Endothelial cell of umbilical vein (primary cell): ENCODE measurements around the gene UAP1L1. TPM values are rescaled to one million over a fixed set of nuclear protein-coding genes. Genes with fewer than 3 reads are reported as not detected.

Experiments used
- BruUV-seq: library from RNA; stranded (reverse); fragments of 400-500 nt; replicated peaks from 2 replicates; lab custom pipeline; 2021; lab: Mats Ljungman, UMichigan
- CTCF ChIA-PET: fragments of 300-600, 350-600 bp; sonication (Branson Sonifier 250); formaldehyde crosslinking; loops from one replicate; lab custom pipeline; 2021; ENCODE audit warnings: antibody characterized with exemption, inconsistent platforms; lab: Charles Lee
- POLR2A ChIA-PET: fragments of 300-600, 350-600 bp; sonication (Branson Sonifier 250); formaldehyde crosslinking; loops from one replicate; lab custom pipeline; 2021; ENCODE audit warnings: antibody characterized with exemption, inconsistent platforms; lab: Charles Lee
- DNase-seq: peaks from one replicate; pipeline ENCODE4 v3.0.0-alpha.2; 2011; ENCODE audit warnings: low read depth, low spot score
- FAIRE-seq: peaks from 2 replicates; lab custom pipeline; 2011; peaks lifted over from hg19 to GRCh38; lab: Jason Lieb, UNC
- H2AFZ ChIP-seq: 2 replicates; pipeline ENCODE4 v1.6.0; 2012; ENCODE audit warnings: low read depth, low read length, control low read depth, inconsistent platforms
- H3K27ac ChIP-seq: 2 replicates; pipeline ENCODE4 v1.5.1; 2011; ENCODE audit warnings: low read depth, mild to moderate bottlenecking, control low read depth, low read length, moderate library complexity; ENCODE audit not compliant: insufficient read depth
- H3K27me3 ChIP-seq, 2 experiments: 2 replicates each; pipeline versions ENCODE4 v1.6.0 to v1.6.1; 2011; ENCODE audit warnings: low read length in 2 of 2, mixed read lengths in 1 of 2; ENCODE audit not compliant: control insufficient read depth in 2 of 2, insufficient read depth in 2 of 2
- H3K36me3 ChIP-seq, 2 experiments: 2 replicates in 1 of 2; 3 replicates in 1 of 2; pipeline ENCODE4 v1.5.1; 2011; ENCODE audit warnings: low read length in 2 of 2, mild to moderate bottlenecking in 1 of 2, moderate library complexity in 1 of 2; ENCODE audit not compliant: control insufficient read depth in 2 of 2, insufficient read depth in 2 of 2; ENCODE audit errors: extremely low read depth in 1 of 2
- H3K4me1 ChIP-seq: 3 replicates; pipeline ENCODE4 v1.5.1; 2011; ENCODE audit warnings: mild to moderate bottlenecking, low read length; ENCODE audit not compliant: control insufficient read depth, insufficient read depth; ENCODE audit errors: extremely low read depth
- H3K4me2 ChIP-seq: 2 replicates; pipeline ENCODE4 v1.6.1; 2011; ENCODE audit warnings: low read length, control low read depth, mixed read lengths; ENCODE audit not compliant: insufficient read depth
- H3K4me3 ChIP-seq, 3 experiments: fragments of 200-600 bp in 1 of 3; sonication (generic), shearing (Covaris generic) in 1 of 3; replicated peaks in 1 of 3; 2 replicates each; pipeline ENCODE4 v1.5.1; 2011 to 2016; ENCODE audit warnings: control low read depth in 3 of 3, low read length in 3 of 3, mild to moderate bottlenecking in 2 of 3, inconsistent platforms in 1 of 3, low read depth in 1 of 3, moderate library complexity in 1 of 3; ENCODE audit not compliant: insufficient read depth in 1 of 3
- H3K79me2 ChIP-seq: 2 replicates; pipeline ENCODE4 v1.6.0; 2012; ENCODE audit warnings: low read length, inconsistent platforms; ENCODE audit not compliant: control insufficient read depth, insufficient read depth
- H3K9ac ChIP-seq: replicated peaks from 2 replicates; pipeline ENCODE3; 2011; ENCODE audit warnings: low read length, control low read depth; ENCODE audit not compliant: insufficient read depth; ENCODE audit errors: extremely low read depth
- H3K9me1 ChIP-seq: replicated peaks from 3 replicates; pipeline ENCODE4 v1.6.0; 2011; ENCODE audit warnings: mild to moderate bottlenecking, low read length; ENCODE audit not compliant: control insufficient read depth, insufficient read depth; ENCODE audit errors: extremely low read depth
- H3K9me3 ChIP-seq: replicated peaks from 2 replicates; pipeline ENCODE4 v1.5.1; 2012; ENCODE audit warnings: low read length, inconsistent platforms; ENCODE audit not compliant: control insufficient read depth, insufficient read depth
- H4K20me1 ChIP-seq: replicated peaks from 2 replicates; pipeline ENCODE3; 2011; ENCODE audit warnings: mild to moderate bottlenecking, low read length; ENCODE audit not compliant: control insufficient read depth, insufficient read depth; ENCODE audit errors: extremely low read depth
- EZH2 ChIP-seq: IDR thresholded peaks from 2 replicates; pipeline ENCODE4 v1.6.1; 2012; ENCODE audit warnings: borderline replicate concordance, low read depth, mild to moderate bottlenecking, moderate library complexity, low read length, inconsistent platforms; ENCODE audit not compliant: severe bottlenecking
- FOS ChIP-seq: IDR thresholded peaks from 2 replicates; pipeline ENCODE4 v1.6.1; 2011; ENCODE audit warnings: mild to moderate bottlenecking, low read length, moderate library complexity, borderline replicate concordance; ENCODE audit not compliant: insufficient read depth
- GATA2 ChIP-seq: IDR thresholded peaks from 2 replicates; pipeline ENCODE4 v1.7.0; 2011; ENCODE audit warnings: low read depth, mild to moderate bottlenecking, moderate library complexity, mixed read lengths, low read length; ENCODE audit not compliant: insufficient read length, insufficient read depth
- JUN ChIP-seq: IDR thresholded peaks from 2 replicates; pipeline ENCODE4 v1.6.1; 2011; ENCODE audit warnings: borderline replicate concordance, low read depth; ENCODE audit not compliant: insufficient read length, insufficient read depth
- MYC ChIP-seq: IDR thresholded peaks from one replicate; pipeline ENCODE4 v1.6.1; 2011; ENCODE audit warnings: mild to moderate bottlenecking, low read depth, low read length
- POLR2A ChIP-seq: IDR thresholded peaks from 2 replicates; pipeline ENCODE4 v1.6.1; 2012; ENCODE audit warnings: low read depth, mild to moderate bottlenecking, control low read depth, low read length
- POLR2AphosphoS5 ChIP-seq: IDR thresholded peaks from 2 replicates; pipeline ENCODE4 v1.6.1; 2012; ENCODE audit warnings: low read depth, mild to moderate bottlenecking, control low read depth, low read length, moderate library complexity; ENCODE audit not compliant: insufficient read depth
- dilution Hi-C: fragments of 300-500 bp; cut with MboI; formaldehyde crosslinking; loops from one replicate; pipeline ENCODE4 v1.15.0; 2019; ENCODE audit warnings: low sequenced_read_pairs; ENCODE audit not compliant: extremely low pct_ligation_motif_present
- intact Hi-C: fragments of 100-400 bp; cut with micrococcal nuclease; formaldehyde crosslinking; loops from one replicate; pipeline ENCODE4 v1.10.0; 2022
- polyA plus RNA-seq, 4 experiments: library from polyadenylated mRNA; depleted of rRNA in 3 of 4; stranded (reverse) in 3 of 4; unstranded in 1 of 4; fragments of >200 nt; gene quantifications; 2 replicates each; pipeline versions ENCODE4 v1.2.1 to v1.2.3, GENCODE V29; 2011 to 2012; ENCODE audit warnings: missing spikeins in 1 of 4
- total RNA-seq: library from RNA; stranded (reverse); gene quantifications from 2 replicates; pipeline ENCODE4 v1.2.3, GENCODE V29; 2021
- TF ChIP-seq, protein P1 (sequence below): IDR thresholded peaks from 2 replicates; pipeline ENCODE4 v1.6.1; 2011; ENCODE audit not compliant: insufficient read depth, insufficient read length
- TF ChIP-seq, protein P2 (sequence below), 2 donors: IDR thresholded peaks; 1 replicate in 1 of 2; 2 replicates in 1 of 2; pipeline ENCODE4 v1.5.1; 2011; ENCODE audit warnings: low read length in 2 of 2, mild to moderate bottlenecking in 2 of 2, moderate library complexity in 2 of 2, control low read depth in 1 of 2, inconsistent platforms in 1 of 2, low read depth in 1 of 2; ENCODE audit not compliant: insufficient read depth in 1 of 2; ENCODE audit errors: extremely low read depth in 1 of 2

Gene UAP1L1
- total and polyA plus RNA-seq, 2 donors (not counting 3 experiments of a cell fraction or from before 2014, with no cell fraction given) = 26.0 to 41.7 TPM

DNA sequence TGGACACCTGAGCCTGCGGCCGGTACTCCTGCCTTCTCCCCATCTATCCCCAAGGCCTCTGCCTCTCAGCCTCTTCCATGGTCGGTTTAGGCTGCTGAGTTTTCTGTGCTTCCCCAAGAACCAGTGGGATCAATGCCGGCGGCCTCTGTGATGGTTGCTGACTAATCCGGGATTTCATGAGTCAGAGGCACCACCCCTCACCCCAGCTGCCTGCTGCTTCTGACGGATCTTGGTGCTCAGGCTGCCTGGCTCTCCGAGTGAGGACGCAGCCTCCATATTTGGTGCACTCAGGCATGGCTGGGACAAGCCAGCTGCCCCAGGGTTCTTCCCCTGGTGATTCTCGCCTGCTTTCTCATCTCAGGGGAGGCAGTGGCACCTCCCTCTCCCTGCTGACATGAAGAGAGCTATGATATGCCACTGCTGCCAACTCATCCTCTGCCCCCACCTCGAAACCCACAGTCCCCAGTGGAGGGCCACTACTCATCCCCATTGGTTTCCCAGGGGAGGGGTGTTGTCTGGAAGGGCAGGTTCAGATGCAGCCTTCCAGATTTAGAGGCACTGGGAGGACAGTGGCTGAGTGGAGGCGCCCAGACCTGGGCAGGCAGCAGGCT lies 6.2 kb downstream of the UAP1L1 start:
- Histone ChIP-seq H3K9me3 (no peaks in the 10 kb centered on the region), H3K4me1 (peaks cover 29% of the 10 kb centered on the region), H3K27ac (peak overlapping the region; percentile 46), H3K9me1 (no peaks in the 10 kb centered on the region), H4K20me1 (no peaks in the 10 kb centered on the region), H3K27me3 (no peaks in the 10 kb centered on the region), H3K4me2 (no peak overlapping the region), H3K9ac (no peak overlapping the region), H3K79me2 (peaks cover under 1% of the 10 kb centered on the region), H3K36me3 (peaks cover 0 to 32% of the 10 kb centered on the region in 2 experiments), H3K4me3 (no peak overlapping the region), H2AFZ (no peak overlapping the region)
- ChIA-PET CTCF (interaction anchor here (1.1 to 2.8 kb wide), 4 partner anchors 14 to 37 kb away, joined by 4 to 12 read pairs (median 6); partner anchors contain the start of genes NPDC1 and SAPCD2), POLR2A (no interaction called here)
- DNase-seq (peak; percentile 79), FAIRE-seq (peak; percentile 93)
- intact Hi-C loops (no loop called here), dilution Hi-C loops (no loop called here)
- BruUV-seq = no TSS peak
- TF ChIP-seq, protein P1, sequence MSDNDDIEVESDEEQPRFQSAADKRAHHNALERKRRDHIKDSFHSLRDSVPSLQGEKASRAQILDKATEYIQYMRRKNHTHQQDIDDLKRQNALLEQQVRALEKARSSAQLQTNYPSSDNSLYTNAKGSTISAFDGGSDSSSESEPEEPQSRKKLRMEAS = no peak
- TF ChIP-seq POLR2AphosphoS5 (peak; percentile 70), FOS (peak; percentile 92), JUN (peak; percentile 63)

DNA sequence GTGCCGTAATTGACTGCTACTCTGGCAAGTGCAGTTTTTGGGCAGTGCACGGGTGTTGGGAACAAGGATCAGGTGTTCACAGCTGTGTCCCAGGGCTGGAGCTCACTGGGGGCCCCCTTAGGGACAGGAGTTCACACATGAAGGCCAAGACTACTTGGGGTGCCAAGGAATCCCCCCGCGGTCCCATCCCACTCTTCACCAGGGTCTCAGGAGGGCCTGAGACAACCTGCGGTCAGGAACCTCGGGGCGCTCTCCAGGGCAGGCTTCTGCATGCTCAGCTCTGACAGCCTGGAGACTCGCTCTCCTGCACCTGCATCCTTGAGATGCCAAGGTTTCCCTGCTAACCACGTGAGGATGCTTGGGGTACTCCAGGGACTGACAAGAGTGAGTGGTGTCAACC lies 7.2 kb downstream of the UAP1L1 start:
- H3K4me2 ChIP-seq = no peak overlapping the region
- ChIA-PET POLR2A (no interaction called here), CTCF (interaction anchor here (2.0 to 2.8 kb wide), 2 partner anchors 21 to 35 kb away, joined by 7 to 12 read pairs; no protein-coding TSS in a partner anchor)
- intact Hi-C loops = no loop called here
- no peaks in the 10 kb centered on the region for H4K20me1 ChIP-seq
- no peak overlapping the region for H3K4me3 ChIP-seq
- H3K79me2 ChIP-seq = no peaks in the 10 kb centered on the region
- no peaks in the 10 kb centered on the region for H3K27me3 ChIP-seq
- H2AFZ ChIP-seq = no peak overlapping the region
- H3K9ac ChIP-seq = no peak overlapping the region
- no peak for DNase-seq
- peaks cover 28% of the 10 kb centered on the region for H3K4me1 ChIP-seq
- H3K36me3 ChIP-seq = peaks cover 0 to 27% of the 10 kb centered on the region in 2 experiments
- no peaks in the 10 kb centered on the region for H3K9me3 ChIP-seq
- H3K27ac ChIP-seq = no peak overlapping the region
- no peak for FAIRE-seq
- dilution Hi-C loops = no loop called here
- no TSS peak for BruUV-seq
- TF ChIP-seq EZH2 (no peak), FOS (no peak), MYC (no peak), GATA2 (no peak), JUN (no peak), POLR2AphosphoS5 (no peak), POLR2A (no peak)
- TF ChIP-seq, protein P2, sequence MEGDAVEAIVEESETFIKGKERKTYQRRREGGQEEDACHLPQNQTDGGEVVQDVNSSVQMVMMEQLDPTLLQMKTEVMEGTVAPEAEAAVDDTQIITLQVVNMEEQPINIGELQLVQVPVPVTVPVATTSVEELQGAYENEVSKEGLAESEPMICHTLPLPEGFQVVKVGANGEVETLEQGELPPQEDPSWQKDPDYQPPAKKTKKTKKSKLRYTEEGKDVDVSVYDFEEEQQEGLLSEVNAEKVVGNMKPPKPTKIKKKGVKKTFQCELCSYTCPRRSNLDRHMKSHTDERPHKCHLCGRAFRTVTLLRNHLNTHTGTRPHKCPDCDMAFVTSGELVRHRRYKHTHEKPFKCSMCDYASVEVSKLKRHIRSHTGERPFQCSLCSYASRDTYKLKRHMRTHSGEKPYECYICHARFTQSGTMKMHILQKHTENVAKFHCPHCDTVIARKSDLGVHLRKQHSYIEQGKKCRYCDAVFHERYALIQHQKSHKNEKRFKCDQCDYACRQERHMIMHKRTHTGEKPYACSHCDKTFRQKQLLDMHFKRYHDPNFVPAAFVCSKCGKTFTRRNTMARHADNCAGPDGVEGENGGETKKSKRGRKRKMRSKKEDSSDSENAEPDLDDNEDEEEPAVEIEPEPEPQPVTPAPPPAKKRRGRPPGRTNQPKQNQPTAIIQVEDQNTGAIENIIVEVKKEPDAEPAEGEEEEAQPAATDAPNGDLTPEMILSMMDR (IDR thresholded peaks at IDR 0.05; ENCODE audit: extremely low read depth in 1 of 2, insufficient read depth in 1 of 2, low read depth in 1 of 2, low read length in 2 of 2) = no peak
- TF ChIP-seq, protein P1 = no peak
- no peaks in the 10 kb centered on the region for H3K9me1 ChIP-seq
